Caco-2 (cell line): ENCODE measurements around the gene KCND3. TPM values are rescaled to one million over a fixed set of nuclear protein-coding genes. Genes with fewer than 3 reads are reported as not detected.

Experiments
- BruUV-seq: library from RNA; stranded (reverse); fragments of 400-500 nt; replicated peaks from 2 replicates; lab custom pipeline; 2021; lab: Mats Ljungman, UMichigan
- CTCF ChIA-PET: fragments of 300-600 bp; sonication (Branson Sonifier 250); formaldehyde crosslinking; loops from one replicate; lab custom pipeline; 2022; ENCODE audit warnings: antibody characterized with exemption; lab: Charles Lee
- POLR2A ChIA-PET: fragments of 300-600 bp; sonication (Branson Sonifier 250); formaldehyde crosslinking; loops from one replicate; lab custom pipeline; 2022; ENCODE audit warnings: antibody characterized with exemption; lab: Charles Lee
- DNase-seq, 2 experiments: peaks; one replicate each; pipeline versions ENCODE4 v3.0.0 to v3.0.0-alpha.2; 2020 to 2022
- H3K27me3 ChIP-seq: replicated peaks from 2 replicates; pipeline ENCODE4 v1.6.0; 2011; ENCODE audit warnings: low read length; ENCODE audit not compliant: control insufficient read depth, insufficient read depth
- H3K36me3 ChIP-seq: 2 replicates; pipeline ENCODE4 v1.5.1; 2011; ENCODE audit warnings: low read length; ENCODE audit not compliant: control insufficient read depth, insufficient read depth
- H3K4me1 ChIP-seq: fragments of 250-450 bp; sonication (Bioruptor Pico); 2 replicates; pipeline ENCODE4 v1.5.1; 2020; ENCODE audit warnings: mild to moderate bottlenecking
- H3K4me3 ChIP-seq: 2 replicates; pipeline ENCODE4 v1.5.1; 2011; ENCODE audit warnings: low read depth, mild to moderate bottlenecking, control low read depth, low read length
- H3K9me3 ChIP-seq: fragments of 250-450 bp; sonication (Bioruptor Pico); 2 replicates; pipeline ENCODE4 v1.5.1; 2020; ENCODE audit warnings: mild to moderate bottlenecking, moderate library complexity
- H3K27ac Mint-ChIP-seq: one replicate; pipeline ENCODE4 v1.8.0; 2022; ENCODE audit warnings: mixed read lengths; ENCODE audit not compliant: unreplicated experiment
- H3K27me3 Mint-ChIP-seq: one replicate; pipeline ENCODE4 v1.8.0; 2022; ENCODE audit warnings: mixed read lengths; ENCODE audit not compliant: insufficient read depth, unreplicated experiment
- H3K36me3 Mint-ChIP-seq: one replicate; pipeline ENCODE4 v1.8.0; 2022; ENCODE audit warnings: mild to moderate bottlenecking, mixed read lengths; ENCODE audit not compliant: insufficient read depth, unreplicated experiment
- H3K4me1 Mint-ChIP-seq: one replicate; pipeline ENCODE4 v1.8.0; 2022; ENCODE audit warnings: low read depth, mixed read lengths; ENCODE audit not compliant: unreplicated experiment
- H3K4me3 Mint-ChIP-seq: one replicate; pipeline ENCODE4 v1.8.0; 2022; ENCODE audit warnings: mild to moderate bottlenecking, moderate library complexity, mixed read lengths; ENCODE audit not compliant: unreplicated experiment
- H3K9me3 Mint-ChIP-seq: one replicate; pipeline ENCODE4 v1.8.0; 2022; ENCODE audit warnings: mixed read lengths; ENCODE audit not compliant: unreplicated experiment
- CTCF ChIP-seq, 2 experiments: fragments of 200-600 bp in 1 of 2; IDR thresholded peaks; 1 replicate in 1 of 2; 2 replicates in 1 of 2; pipeline versions ENCODE4 v1.5.1 to v1.8.0; 2011 to 2022; ENCODE audit warnings: antibody characterized with exemption in 1 of 2, control low read depth in 1 of 2, inconsistent platforms in 1 of 2, low read depth in 1 of 2, low read length in 1 of 2, mild to moderate bottlenecking in 1 of 2, moderate library complexity in 1 of 2; ENCODE audit not compliant: insufficient read depth in 1 of 2, severe bottlenecking in 1 of 2, unreplicated experiment in 1 of 2
- intact Hi-C: fragments of 100-400 bp; cut with micrococcal nuclease; formaldehyde crosslinking; loops from one replicate; pipeline ENCODE4 v1.10.0; 2022; ENCODE audit not compliant: unreplicated experiment
- total RNA-seq: library from RNA; stranded (reverse); gene quantifications from 2 replicates; pipeline ENCODE4 v1.2.3, GENCODE V29; 2022

Gene KCND3
- total RNA-seq, 1 experiment from 2014 or later = 5.1 TPM

GRCh38 chr1:111847466-111847865 is 142.0 kb downstream of the KCND3 start:
- H3K4me1 Mint-ChIP-seq = no peaks in the 10 kb centered on the region
- no peak for TF ChIP-seq CTCF (IDR thresholded peaks at IDR 0.05; ENCODE audit: insufficient read depth in 1 of 2, low read depth in 1 of 2, low read length in 1 of 2, severe bottlenecking in 1 of 2, unreplicated experiment in 1 of 2)
- no peak for DNase-seq
- no TSS peak for BruUV-seq
- H3K4me1 ChIP-seq = no peaks in the 10 kb centered on the region
- H3K9me3 ChIP-seq = no peaks in the 10 kb centered on the region
- intact Hi-C loops = no loop called here
- no peaks in the 10 kb centered on the region for H3K9me3 Mint-ChIP-seq
- no peak overlapping the region for H3K4me3 Mint-ChIP-seq
- no peaks in the 10 kb centered on the region; the same call in 1 of the 2 replicates for H3K27me3 ChIP-seq
- H3K27ac Mint-ChIP-seq = no peak overlapping the region
- no peak overlapping the region for H3K4me3 ChIP-seq
- H3K27me3 Mint-ChIP-seq = peaks cover 9% of the 10 kb centered on the region
- H3K36me3 ChIP-seq = no peaks in the 10 kb centered on the region
- ChIA-PET POLR2A (no interaction called here), CTCF (no interaction called here)
- H3K36me3 Mint-ChIP-seq = no peaks in the 10 kb centered on the region

GRCh38 chr1:111846842-111847241 is 142.6 kb downstream of the KCND3 start:
- H3K4me3 Mint-ChIP-seq = no peak overlapping the region
- POLR2A ChIA-PET = no interaction called here
- no peaks in the 10 kb centered on the region; the same call in 1 of the 2 replicates for H3K27me3 ChIP-seq

GRCh38 chr1:111843177-111843576 is 146.3 kb downstream of the KCND3 start:
- H3K4me1 Mint-ChIP-seq = no peaks in the 10 kb centered on the region
- H3K27ac Mint-ChIP-seq = no peak overlapping the region
- no peak for DNase-seq
- H3K27me3 Mint-ChIP-seq = peaks cover 9% of the 10 kb centered on the region
- no peak overlapping the region for H3K4me3 Mint-ChIP-seq
- Histone ChIP-seq H3K36me3 (no peaks in the 10 kb centered on the region), H3K4me1 (no peaks in the 10 kb centered on the region), H3K27me3 (no peaks in the 10 kb centered on the region), H3K9me3 (no peaks in the 10 kb centered on the region), H3K4me3 (no peak overlapping the region)
- no peaks in the 10 kb centered on the region for H3K9me3 Mint-ChIP-seq
- BruUV-seq = no TSS peak
- ChIA-PET POLR2A (no interaction called here), CTCF (no interaction called here)
- no peak for TF ChIP-seq CTCF (IDR thresholded peaks at IDR 0.05; ENCODE audit: insufficient read depth in 1 of 2, low read depth in 1 of 2, low read length in 1 of 2, severe bottlenecking in 1 of 2, unreplicated experiment in 1 of 2)
- no peaks in the 10 kb centered on the region for H3K36me3 Mint-ChIP-seq
- intact Hi-C loops = no loop called here

More at GRCh38 chr1:111846842-111847241, 142.6 kb downstream of the KCND3 start:
- Histone ChIP-seq H3K4me1 (no peaks in the 10 kb centered on the region), H3K36me3 (no peaks in the 10 kb centered on the region), H3K9me3 (no peaks in the 10 kb centered on the region), H3K4me3 (no peak overlapping the region)
- CTCF ChIA-PET = no interaction called here
- H3K9me3 Mint-ChIP-seq = no peaks in the 10 kb centered on the region
- no peaks in the 10 kb centered on the region for H3K36me3 Mint-ChIP-seq
- no peak for DNase-seq
- H3K27ac Mint-ChIP-seq = no peak overlapping the region
- H3K4me1 Mint-ChIP-seq = no peaks in the 10 kb centered on the region
- peaks cover 9% of the 10 kb centered on the region for H3K27me3 Mint-ChIP-seq
- no peak for TF ChIP-seq CTCF (IDR thresholded peaks at IDR 0.05; ENCODE audit: insufficient read depth in 1 of 2, low read depth in 1 of 2, low read length in 1 of 2, severe bottlenecking in 1 of 2, unreplicated experiment in 1 of 2)
- intact Hi-C loops = no loop called here
- no TSS peak for BruUV-seq
